Endodermal cell (in vitro differentiated cells): Measurements from ENCODE around the gene QSOX1. TPM values are rescaled to one million over a fixed set of nuclear protein-coding genes. Genes with fewer than 3 reads are reported as not detected.

Experiments used
- DNase-seq: peaks from one replicate; pipeline ENCODE4 v3.0.0-alpha.2; 2017
- H3K27ac ChIP-seq: 2 replicates; pipeline ENCODE4 v1.5.1; 2013; ENCODE audit warnings: mild to moderate bottlenecking, low read depth, low read length, moderate library complexity
- H3K27me3 ChIP-seq: 2 replicates; pipeline ENCODE4 v1.6.1; 2013; ENCODE audit warnings: mild to moderate bottlenecking, low read length, moderate library complexity; ENCODE audit not compliant: insufficient read depth, control insufficient read depth, poor library complexity, severe bottlenecking
- H3K36me3 ChIP-seq: 2 replicates; pipeline ENCODE4 v1.7.0; 2013; ENCODE audit warnings: mild to moderate bottlenecking, low read length, moderate library complexity; ENCODE audit not compliant: control insufficient read depth, insufficient read depth
- H3K4me1 ChIP-seq: one replicate; pipeline ENCODE4 v1.7.0; 2013; ENCODE audit warnings: low read length; ENCODE audit not compliant: control insufficient read depth, insufficient read depth
- H3K4me3 ChIP-seq: 2 replicates; pipeline ENCODE4 v1.5.1; 2013; ENCODE audit warnings: mild to moderate bottlenecking, low read length, moderate library complexity
- H3K9ac ChIP-seq: 2 replicates; pipeline ENCODE4 v1.6.1; 2013; ENCODE audit warnings: mild to moderate bottlenecking, low read length, moderate library complexity; ENCODE audit not compliant: poor library complexity, severe bottlenecking; ENCODE audit errors: extremely low read depth
- H3K9me3 ChIP-seq: 2 replicates; pipeline ENCODE4 v1.6.1; 2013; ENCODE audit warnings: mild to moderate bottlenecking, low read length, moderate library complexity; ENCODE audit not compliant: control insufficient read depth
- H3K27ac Mint-ChIP-seq: 2 replicates; pipeline ENCODE4 v1.8.0; 2020; ENCODE audit warnings: mixed read lengths
- H3K27me3 Mint-ChIP-seq: 2 replicates; pipeline ENCODE4 v1.8.0; 2021; ENCODE audit warnings: mild to moderate bottlenecking, mixed read lengths; ENCODE audit not compliant: insufficient read depth
- H3K36me3 Mint-ChIP-seq: 2 replicates; pipeline ENCODE4 v1.8.0; 2020; ENCODE audit warnings: low read depth, mixed read lengths
- H3K4me1 Mint-ChIP-seq: 2 replicates; pipeline ENCODE4 v1.8.0; 2020; ENCODE audit warnings: mixed read lengths
- H3K4me3 Mint-ChIP-seq: 2 replicates; pipeline ENCODE4 v1.8.0; 2020; ENCODE audit warnings: mild to moderate bottlenecking, moderate library complexity, mixed read lengths
- H3K9me3 Mint-ChIP-seq: 2 replicates; pipeline ENCODE4 v1.8.0; 2020; ENCODE audit warnings: mild to moderate bottlenecking, mixed read lengths
- CTCF ChIP-seq: fragments of 200-600 bp; sonication (generic); conservative IDR thresholded peaks from 2 replicates; pipeline ENCODE4 v1.5.0; 2021; ENCODE audit warnings: antibody characterized with exemption, mild to moderate bottlenecking
- WGBS, 2 experiments: methylation state at CpG; one replicate each; pipeline versions ENCODE4 v1.1.5 to v1.1.7; 2013; ENCODE audit warnings: missing lambda C conversion rate in 2 of 2, mixed read lengths in 1 of 2; ENCODE audit not compliant: insufficient coverage in 1 of 2, insufficient read length in 1 of 2; 5-methylcytosine and 5-hydroxymethylcytosine counted together
- total RNA-seq, 2 donors: library from RNA; stranded (reverse); fragmentation: NEBNext Ultra II Directional in 1 of 2; extraction: Animal tissue kit (Norgen Biotek cat#: 25700) in 1 of 2; gene quantifications; 2 replicates in 1 of 2; 3 replicates in 1 of 2; pipeline ENCODE4 v1.2.1, GENCODE V29; 2021

The QSOX1 gene
- total RNA-seq, 2 donors from 2014 or later = 77.9 to 116 TPM

GRCh38 chr1:180187626-180188025 lies 33.0 kb downstream of the QSOX1 start:
- Mint-ChIP-seq H3K9me3 (no peaks in the 10 kb centered on the region), H3K27ac (no peak overlapping the region), H3K4me3 (no peak overlapping the region), H3K27me3 (peaks cover 4% of the 10 kb centered on the region), H3K4me1 (peaks cover 3% of the 10 kb centered on the region), H3K36me3 (peaks cover 40% of the 10 kb centered on the region)
- Histone ChIP-seq H3K4me1 (no peaks in the 10 kb centered on the region), H3K9ac (no peak overlapping the region), H3K36me3 (peaks cover 22% of the 10 kb centered on the region), H3K27ac (no peak overlapping the region), H3K4me3 (no peak overlapping the region), H3K27me3 (no peaks in the 10 kb centered on the region), H3K9me3 (no peaks in the 10 kb centered on the region)
- WGBS, 2 experiments = 88 to 91% methylated on average over 5 of the region's 5 CpGs
- DNase-seq = no peak
- no peak for TF ChIP-seq CTCF

- no peak overlapping the region for H3K9ac ChIP-seq
- WGBS, 2 experiments = 43 to 46% methylated on average over 6 to 8 of the region's 8 CpGs
- H3K27me3 ChIP-seq = no peaks in the 10 kb centered on the region
- peak; percentile 92 for DNase-seq
- no peaks in the 10 kb centered on the region for H3K4me1 ChIP-seq
- Mint-ChIP-seq H3K4me1 (peaks cover 6% of the 10 kb centered on the region), H3K4me3 (no peak overlapping the region), H3K27ac (no peak overlapping the region), H3K27me3 (peaks cover 5% of the 10 kb centered on the region), H3K9me3 (no peaks in the 10 kb centered on the region), H3K36me3 (peaks cover 45% of the 10 kb centered on the region)
- no peaks in the 10 kb centered on the region for H3K9me3 ChIP-seq
- H3K36me3 ChIP-seq = peaks cover 22% of the 10 kb centered on the region
- H3K27ac ChIP-seq = no peak overlapping the region
- peak; percentile 90 for TF ChIP-seq CTCF
- no peak overlapping the region for H3K4me3 ChIP-seq
These were observed 33.4 kb downstream of the QSOX1 start for GRCh38 chr1:180188091-180188506.

GRCh38 chr1:180188684-180189175 lies 34.1 kb downstream of the QSOX1 start:
- H3K27me3 ChIP-seq = no peaks in the 10 kb centered on the region
- no peak for DNase-seq
- H3K4me1 ChIP-seq = no peaks in the 10 kb centered on the region
- WGBS, 2 experiments = 80 to 84% methylated on average over 8 of the region's 8 CpGs
- Mint-ChIP-seq H3K9me3 (no peaks in the 10 kb centered on the region), H3K27ac (no peak overlapping the region), H3K4me1 (peaks cover 8% of the 10 kb centered on the region), H3K27me3 (peaks cover 8% of the 10 kb centered on the region), H3K36me3 (peaks cover 48% of the 10 kb centered on the region), H3K4me3 (no peak overlapping the region)
- no peak for TF ChIP-seq CTCF
- no peak overlapping the region for H3K27ac ChIP-seq
- H3K9ac ChIP-seq = no peak overlapping the region
- no peak overlapping the region for H3K4me3 ChIP-seq
- peaks cover 22% of the 10 kb centered on the region for H3K36me3 ChIP-seq
- H3K9me3 ChIP-seq = no peaks in the 10 kb centered on the region
